Spinal cord (tissue), 10 donors: ENCODE results near the gene DIS3L2. TPM values are rescaled to one million over a fixed set of nuclear protein-coding genes. Genes with fewer than 3 reads are reported as not detected.

Experiments used
- DNase-seq, 6 donors: peaks; one replicate each; pipeline versions ENCODE4 v3.0.0 to v3.0.0-alpha.2; 2013 to 2015; ENCODE audit warnings: low spot score in 6 of 6, low read depth in 4 of 6
- H3K27ac ChIP-seq: one replicate; pipeline ENCODE4 v1.5.1; 2013; ENCODE audit warnings: low read depth, low read length, control low read depth
- H3K27me3 ChIP-seq: one replicate; pipeline ENCODE4 v1.6.1; 2013; ENCODE audit warnings: low read length; ENCODE audit not compliant: control insufficient read depth, insufficient read depth
- H3K36me3 ChIP-seq: one replicate; pipeline ENCODE4 v1.6.1; 2013; ENCODE audit warnings: low read length; ENCODE audit not compliant: control insufficient read depth, insufficient read depth
- H3K4me1 ChIP-seq: one replicate; pipeline ENCODE4 v1.6.1; 2013; ENCODE audit warnings: low read length; ENCODE audit not compliant: control insufficient read depth, insufficient read depth
- H3K4me3 ChIP-seq: one replicate; pipeline ENCODE4 v1.5.1; 2013; ENCODE audit warnings: low read depth, low read length, control low read depth
- H3K9me3 ChIP-seq: one replicate; pipeline ENCODE4 v1.6.1; 2013; ENCODE audit warnings: low read length; ENCODE audit not compliant: control insufficient read depth, insufficient read depth
- WGBS: methylation state at CpG from one replicate; pipeline ENCODE4 v1.1.5; 2013; ENCODE audit warnings: missing lambda C conversion rate; ENCODE audit not compliant: insufficient coverage; 5-methylcytosine and 5-hydroxymethylcytosine counted together
- polyA plus RNA-seq, 2 donors: library from polyadenylated mRNA; unstranded; fragments of 120-200 nt; gene quantifications; one replicate each; pipeline ENCODE4 v1.2.1, GENCODE V29; 2013; ENCODE audit not compliant: insufficient read length in 2 of 2
- total RNA-seq, 2 donors: library from RNA; depleted of rRNA in 1 of 2; stranded (reverse); fragments of 120-200 nt in 1 of 2; fragments of >200 nt in 1 of 2; gene quantifications; one replicate each; pipeline versions ENCODE4 v1.2.3 to v1.2.4, GENCODE V29; 2013 to 2014
- donor health status: healthy.

Gene DIS3L2
- total and polyA plus RNA-seq, 4 donors = 29.8 to 37.2 (median 33.2) TPM

DNA sequence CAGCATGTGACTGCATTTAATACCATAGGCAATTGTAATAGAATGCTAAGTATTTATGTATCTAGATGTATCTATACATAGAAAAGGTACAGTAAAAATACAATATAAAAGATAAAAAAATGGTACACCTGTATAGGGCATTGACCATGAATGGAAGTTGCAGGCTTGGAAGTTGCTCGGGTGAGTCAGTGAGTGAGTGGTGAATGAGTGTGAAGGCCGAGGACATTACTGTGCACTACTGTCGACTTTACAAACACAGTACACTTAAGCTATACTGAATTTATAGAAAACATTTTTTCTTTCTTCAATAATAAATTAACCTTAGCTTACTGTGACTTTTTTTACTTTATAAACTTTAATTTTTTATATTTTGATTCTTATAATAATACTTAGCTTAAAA, 8.9 kb downstream of the DIS3L2 start:
- DNase-seq = no peak
- Histone ChIP-seq H3K4me1 (no peaks in the 10 kb centered on the region), H3K27ac (no peak overlapping the region), H3K36me3 (no peaks in the 10 kb centered on the region), H3K4me3 (no peak overlapping the region), H3K27me3 (no peaks in the 10 kb centered on the region), H3K9me3 (peaks cover 1% of the 10 kb centered on the region)
- no CpG with 5 or more reads among the region's 3 CpGs for WGBS

DNA sequence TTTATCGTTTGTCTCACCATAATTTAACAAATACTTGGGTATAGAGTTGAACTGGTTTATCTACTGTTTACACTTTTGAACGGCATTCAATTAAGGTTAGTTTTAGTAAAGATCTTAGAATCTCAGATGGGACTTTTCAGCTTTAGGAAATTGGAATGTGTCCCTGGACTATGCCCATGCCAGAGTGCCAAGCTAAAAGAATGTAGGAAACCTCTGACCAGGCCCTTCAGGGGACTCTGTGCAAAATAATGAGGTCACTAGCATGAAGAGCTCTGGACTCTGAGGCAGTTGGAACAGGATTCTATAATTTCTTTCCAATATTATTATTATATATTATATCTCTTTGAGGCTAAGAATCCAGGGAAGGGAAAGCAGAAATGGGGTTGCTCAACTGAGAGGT, 13.5 kb downstream of the DIS3L2 start:
- Histone ChIP-seq H3K27me3 (no peaks in the 10 kb centered on the region), H3K9me3 (no peaks in the 10 kb centered on the region), H3K36me3 (peaks cover 2% of the 10 kb centered on the region), H3K4me1 (no peaks in the 10 kb centered on the region), H3K4me3 (no peak overlapping the region), H3K27ac (no peak overlapping the region)
- WGBS = no CpG with 5 or more reads among the region's 2 CpGs
- no peak for DNase-seq

DNA sequence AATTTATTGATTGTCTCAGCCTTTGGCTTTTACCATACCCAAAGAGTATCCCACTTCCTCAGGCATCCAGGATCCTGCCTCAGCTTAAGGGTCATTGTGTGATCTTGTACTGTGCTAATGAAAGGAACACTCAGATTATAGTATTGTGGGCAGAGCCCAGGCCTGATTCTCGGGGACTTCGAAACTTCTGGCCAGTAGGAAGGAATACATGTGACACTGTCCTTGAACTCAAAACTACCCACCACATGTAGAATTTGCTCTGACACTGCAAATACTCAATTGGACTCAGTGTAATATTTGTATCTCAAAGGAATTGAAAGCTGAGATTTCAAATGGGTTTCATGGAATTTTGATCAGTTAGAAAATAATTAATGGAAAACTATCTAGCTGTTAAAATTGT, 15.9 kb downstream of the DIS3L2 start:
- H3K27ac ChIP-seq = no peak overlapping the region

DNA sequence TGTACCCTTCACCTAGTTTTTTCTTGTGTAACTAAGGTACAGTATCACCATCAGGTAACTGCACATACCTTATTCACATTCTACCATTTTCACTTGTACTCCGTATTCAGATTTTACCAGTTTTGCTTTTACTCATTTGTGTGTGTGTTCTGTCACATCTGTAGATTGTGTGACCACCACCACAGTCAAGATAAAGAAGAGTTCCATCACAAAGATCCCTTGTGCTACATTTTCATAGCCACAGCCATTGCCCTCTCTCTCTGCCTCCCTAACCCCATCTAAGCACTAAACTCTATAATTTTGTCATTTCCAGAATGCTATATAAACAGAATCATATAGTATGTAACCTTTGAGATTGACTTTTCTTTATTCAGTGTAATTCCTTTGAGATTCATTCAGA, 23.5 kb downstream of the DIS3L2 start:
- Histone ChIP-seq H3K4me1 (no peaks in the 10 kb centered on the region), H3K27ac (no peak overlapping the region), H3K4me3 (no peak overlapping the region), H3K9me3 (no peaks in the 10 kb centered on the region), H3K27me3 (no peaks in the 10 kb centered on the region), H3K36me3 (no peaks in the 10 kb centered on the region)
- no peak for DNase-seq
- WGBS = no CpG with 5 or more reads among the region's 1 CpG

More for the DNA sequence above, 15.9 kb downstream of the DIS3L2 start:
- Histone ChIP-seq H3K9me3 (no peaks in the 10 kb centered on the region), H3K4me3 (no peak overlapping the region), H3K4me1 (no peaks in the 10 kb centered on the region), H3K27me3 (no peaks in the 10 kb centered on the region), H3K36me3 (peaks cover 2% of the 10 kb centered on the region)
- WGBS = no CpG with 5 or more reads among the region's 2 CpGs
- DNase-seq = no peak

DNA sequence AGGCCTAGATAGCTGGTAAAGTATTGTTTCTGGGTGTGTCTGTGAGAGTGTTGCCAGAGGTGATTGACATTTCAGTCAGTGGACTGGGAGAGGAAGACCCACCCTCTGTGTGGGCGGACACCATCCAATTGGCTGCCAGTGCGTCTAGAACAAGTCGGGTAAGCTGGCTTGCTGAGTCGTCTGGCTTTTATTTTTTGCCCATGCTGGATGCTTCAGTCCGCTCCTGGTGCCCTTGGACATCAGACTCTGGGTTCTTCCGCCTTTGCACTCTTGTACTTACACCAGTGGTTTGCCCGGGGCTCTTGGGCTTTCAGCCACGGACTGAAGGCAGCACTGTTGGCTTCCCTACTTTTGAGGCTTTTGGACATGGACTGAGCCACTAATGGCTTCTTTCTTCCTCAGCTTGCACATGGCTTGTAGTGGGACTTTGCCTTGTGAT, 24.3 kb downstream of the DIS3L2 start:
- H3K9me3 ChIP-seq = no peaks in the 10 kb centered on the region
- WGBS = 82% methylated on average over 8 of the region's 8 CpGs

DNA sequence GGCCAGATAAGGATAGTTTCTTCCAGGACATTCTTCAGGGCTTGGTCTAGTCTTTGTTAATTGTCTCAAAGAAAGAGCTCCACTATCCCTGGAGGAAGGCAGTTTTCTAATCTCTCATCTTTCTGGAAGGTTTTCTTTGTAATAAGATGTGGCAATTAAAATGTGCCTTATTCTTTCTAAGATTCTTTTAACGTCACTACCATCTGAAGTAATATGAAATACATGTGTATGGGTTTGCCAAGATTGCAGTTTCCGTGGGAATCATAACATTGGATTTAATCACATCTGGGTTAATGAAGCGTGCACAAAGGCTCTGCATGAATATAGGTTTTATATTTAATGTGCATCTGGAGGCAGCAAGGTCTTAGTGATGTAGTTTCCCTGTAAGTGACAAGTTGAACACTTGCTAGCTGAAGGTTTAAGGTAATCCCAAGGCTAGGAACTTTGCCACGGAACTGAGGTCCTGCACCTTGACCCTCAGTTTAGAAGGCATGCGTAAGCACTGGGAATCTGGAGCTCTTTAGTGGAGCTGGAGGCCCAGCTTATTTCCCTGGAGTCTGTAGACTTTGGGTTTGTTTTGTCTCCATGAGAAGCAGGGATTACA, 25.7 kb downstream of the DIS3L2 start:
- H3K9me3 ChIP-seq = no peaks in the 10 kb centered on the region
- H3K4me3 ChIP-seq = no peak overlapping the region
- no peak overlapping the region for H3K27ac ChIP-seq
- H3K27me3 ChIP-seq = no peaks in the 10 kb centered on the region
- DNase-seq = peak in 2 of 6 donors; percentile 2 to 82
- H3K36me3 ChIP-seq = no peaks in the 10 kb centered on the region
- 83% methylated on average over 4 of the region's 5 CpGs for WGBS
- no peaks in the 10 kb centered on the region for H3K4me1 ChIP-seq

More for the DNA sequence above, 24.3 kb downstream of the DIS3L2 start:
- Histone ChIP-seq H3K36me3 (no peaks in the 10 kb centered on the region), H3K27ac (no peak overlapping the region), H3K27me3 (no peaks in the 10 kb centered on the region), H3K4me3 (no peak overlapping the region), H3K4me1 (no peaks in the 10 kb centered on the region)
- DNase-seq = no peak

DNA sequence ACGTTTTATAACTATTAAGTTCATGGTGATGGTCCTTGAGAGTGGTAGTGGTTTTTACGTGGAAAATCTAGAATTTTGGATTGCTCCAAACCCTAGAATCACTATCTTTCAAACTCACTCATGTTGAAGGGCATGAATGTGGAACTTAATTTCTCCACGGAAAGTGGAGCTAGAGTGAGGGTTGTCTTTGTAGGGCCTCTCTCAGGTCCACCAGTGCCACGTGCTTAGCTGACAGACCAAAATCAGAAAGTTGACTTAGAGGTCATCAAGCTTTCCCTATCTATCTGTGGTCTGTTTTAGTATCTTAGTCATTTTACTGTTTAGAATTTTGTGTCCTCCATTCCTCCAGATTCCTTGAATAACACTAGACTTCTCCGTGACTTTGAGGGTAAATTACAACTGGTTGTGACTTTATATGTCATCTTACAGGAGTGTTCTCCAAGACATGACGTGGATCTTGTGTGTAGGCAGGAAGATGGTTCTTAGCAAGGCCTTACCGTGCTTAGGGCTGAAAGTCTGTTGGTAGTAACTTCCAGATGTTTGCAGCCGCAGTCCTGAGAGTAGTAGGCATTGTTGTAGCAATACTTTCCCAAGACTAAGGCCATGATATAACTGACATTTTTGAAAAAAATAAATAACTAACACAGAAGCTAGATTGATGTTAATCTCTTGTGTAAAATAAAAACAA, 26.8 kb downstream of the DIS3L2 start:
- DNase-seq = no peak
- Histone ChIP-seq H3K4me3 (no peak overlapping the region), H3K4me1 (no peaks in the 10 kb centered on the region), H3K9me3 (no peaks in the 10 kb centered on the region), H3K27me3 (no peaks in the 10 kb centered on the region), H3K36me3 (no peaks in the 10 kb centered on the region), H3K27ac (no peak overlapping the region)
- WGBS = no CpG with 5 or more reads among the region's 8 CpGs

DNA sequence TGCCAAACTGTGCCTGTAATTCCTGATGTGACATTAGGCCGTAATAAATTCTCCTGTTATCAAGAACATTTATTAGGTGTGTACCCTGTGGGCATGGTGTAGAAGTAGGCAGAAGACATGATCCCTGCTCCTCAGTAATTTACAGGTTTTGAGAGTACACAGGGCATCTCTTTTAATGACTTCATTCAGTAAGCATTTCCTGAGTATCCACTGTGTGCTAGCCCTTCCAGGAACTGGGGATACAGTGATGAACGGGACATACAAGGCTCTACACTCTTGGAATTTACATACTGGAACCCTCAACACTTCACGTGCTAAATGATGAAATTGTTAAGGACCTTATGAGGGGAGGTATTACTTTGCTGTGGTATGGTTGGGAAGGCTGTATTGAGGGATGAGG, 30.2 kb downstream of the DIS3L2 start:
- WGBS = no CpG with 5 or more reads among the region's 3 CpGs
- Histone ChIP-seq H3K27me3 (no peaks in the 10 kb centered on the region), H3K36me3 (no peaks in the 10 kb centered on the region)

DNA sequence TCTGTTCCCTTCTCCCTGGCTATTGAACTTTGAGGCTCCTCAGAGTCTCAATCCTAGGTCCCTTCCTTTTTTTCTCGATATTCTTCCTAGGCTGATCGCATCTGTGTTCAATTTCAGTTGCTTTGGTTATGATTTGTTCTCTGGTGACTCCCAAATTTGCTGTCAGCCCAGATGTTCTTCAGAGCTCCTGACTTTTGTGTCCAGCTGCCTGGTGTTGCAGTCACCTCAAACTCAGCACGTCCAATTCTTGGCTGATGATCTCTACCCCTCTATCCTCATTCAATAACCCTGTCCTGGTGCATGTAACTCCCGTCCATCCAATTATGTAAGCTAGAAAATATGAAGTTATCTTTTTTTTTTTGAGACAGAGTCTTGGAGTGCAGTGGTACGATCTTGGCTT, 31.4 kb downstream of the DIS3L2 start:
- no peak overlapping the region for H3K4me3 ChIP-seq
- no peaks in the 10 kb centered on the region for H3K36me3 ChIP-seq
- no peak for DNase-seq
- no peaks in the 10 kb centered on the region for H3K4me1 ChIP-seq
- H3K27ac ChIP-seq = no peak overlapping the region
- H3K27me3 ChIP-seq = no peaks in the 10 kb centered on the region
- no peaks in the 10 kb centered on the region for H3K9me3 ChIP-seq
- WGBS = 80% methylated on average over 1 of the region's 5 CpGs

More for the DNA sequence above, 30.2 kb downstream of the DIS3L2 start:
- Histone ChIP-seq H3K4me1 (no peaks in the 10 kb centered on the region), H3K4me3 (no peak overlapping the region), H3K9me3 (no peaks in the 10 kb centered on the region), H3K27ac (no peak overlapping the region)
- no peak for DNase-seq
